HepG2 (cell line): ENCODE data around the gene FRMPD2. TPM values are rescaled to one million over a fixed set of nuclear protein-coding genes. Genes with fewer than 3 reads are reported as not detected.

Source experiments
- ATAC-seq: fragments of 200-7000 bp; cut with Tn5 transposase; 3 replicates; pipeline ENCODE4 v1.9.1; 2020; ENCODE audit warnings: mild to moderate bottlenecking, moderate library complexity
- BruUV-seq: library from RNA; stranded (reverse); fragments of 400-500 nt; replicated peaks from 2 replicates; lab custom pipeline; 2021; lab: Mats Ljungman, UMichigan
- CTCF ChIA-PET: fragments of 300-600 bp; formaldehyde crosslinking; extraction: SDS; loops from one replicate; lab custom pipeline; 2021; ENCODE audit warnings: low total read pairs, inconsistent platforms, low intra/inter-chr PET ratio; lab: Yijun Ruan, JAX
- POLR2A ChIA-PET: fragments of 350-600 bp; sonication (Branson Sonifier 250); formaldehyde crosslinking; loops from one replicate; lab custom pipeline; 2020; ENCODE audit warnings: antibody characterized with exemption, inconsistent platforms; lab: Yijun Ruan, JAX
- DNase-seq: peaks from one replicate; pipeline ENCODE4 v3.0.0-alpha.2; 2015; ENCODE audit warnings: low spot score
- FAIRE-seq: peaks from 3 replicates; lab custom pipeline; 2011; peaks lifted over from hg19 to GRCh38; lab: Jason Lieb, UNC
- H2AFZ ChIP-seq: one replicate; pipeline ENCODE4 v1.6.1; 2011; ENCODE audit warnings: low read length, inconsistent platforms
- H3K27ac ChIP-seq: fragments of 300-600 bp; 3 replicates; pipeline ENCODE4 v1.8.0; 2011; ENCODE audit warnings: mixed run types, mild to moderate bottlenecking, mixed read lengths, low read length, inconsistent platforms; ENCODE audit not compliant: insufficient read depth; ENCODE audit errors: extremely low read length
- H3K27me3 ChIP-seq, 2 experiments: fragments of 200-600 bp in 1 of 2; 2 replicates in 1 of 2; 3 replicates in 1 of 2; pipeline versions ENCODE4 v1.6.0 to v1.8.0; 2011; ENCODE audit warnings: low read length in 2 of 2, mild to moderate bottlenecking in 2 of 2, moderate library complexity in 2 of 2, inconsistent platforms in 1 of 2; ENCODE audit not compliant: insufficient read depth in 2 of 2, control insufficient read depth in 1 of 2
- H3K36me3 ChIP-seq, 2 experiments: fragments of 200-600 bp in 1 of 2; replicated peaks in 1 of 2; 2 replicates in 1 of 2; 3 replicates in 1 of 2; pipeline versions ENCODE4 v1.5.1 to v1.8.0; 2011; ENCODE audit warnings: low read length in 2 of 2, inconsistent platforms in 1 of 2; ENCODE audit not compliant: insufficient read depth in 2 of 2, control insufficient read depth in 1 of 2
- H3K4me1 ChIP-seq: 2 replicates; pipeline ENCODE4 v1.5.1; 2012; ENCODE audit warnings: low read length, inconsistent platforms; ENCODE audit not compliant: insufficient read depth
- H3K4me2 ChIP-seq: 2 replicates; pipeline ENCODE4 v1.6.0; 2011; ENCODE audit warnings: low read depth, low read length, inconsistent platforms
- H3K4me3 ChIP-seq, 3 experiments: fragments of 200-600 bp in 1 of 3; sonication (generic), shearing (Covaris generic) in 1 of 3; replicated peaks in 1 of 3; 2 replicates each; pipeline ENCODE4 v1.5.1; 2011 to 2016; ENCODE audit warnings: low read length in 3 of 3, inconsistent platforms in 2 of 3, low read depth in 2 of 3, mild to moderate bottlenecking in 2 of 3, control low read depth in 1 of 3, mixed read lengths in 1 of 3; ENCODE audit not compliant: insufficient read depth in 1 of 3
- H3K79me2 ChIP-seq: one replicate; pipeline ENCODE4 v1.6.1; 2011; ENCODE audit warnings: low read length, inconsistent platforms; ENCODE audit not compliant: insufficient read depth
- H3K9ac ChIP-seq: 2 replicates; pipeline ENCODE4 v1.6.0; 2011; ENCODE audit warnings: mild to moderate bottlenecking, low read depth, low read length, inconsistent platforms; ENCODE audit not compliant: insufficient read depth
- H3K9me3 ChIP-seq: 2 replicates; pipeline ENCODE4 v1.5.1; 2012; ENCODE audit warnings: mild to moderate bottlenecking, low read length
- H4K20me1 ChIP-seq: 2 replicates; pipeline ENCODE4 v1.6.0; 2011; ENCODE audit warnings: inconsistent platforms, mild to moderate bottlenecking, low read length, moderate library complexity; ENCODE audit not compliant: insufficient read depth
- ARID2 ChIP-seq: sonication (generic); formaldehyde crosslinking; IDR thresholded peaks from 2 replicates; pipeline ENCODE4 v1.8.1; 2022; ENCODE audit warnings: mild to moderate bottlenecking, missing genetic modification reagents, borderline replicate concordance
- HMGXB3 ChIP-seq: sonication (generic); formaldehyde crosslinking; IDR thresholded peaks from 2 replicates; pipeline ENCODE4 v1.4.0; 2020; ENCODE audit warnings: missing genetic modification reagents, borderline replicate concordance
- KDM5A ChIP-seq: fragments of 200-600 bp; sonication (generic); IDR thresholded peaks from 2 replicates; pipeline ENCODE4 v1.7.0; 2018; ENCODE audit warnings: antibody characterized with exemption, mild to moderate bottlenecking, low read length, borderline replicate concordance
- NFE2L2 ChIP-seq: fragments of 150-350 bp; IDR thresholded peaks from 2 replicates; pipeline ENCODE4 v1.6.1; 2014; ENCODE audit warnings: low read length
- NKX3-1 ChIP-seq: sonication (generic); formaldehyde crosslinking; IDR thresholded peaks from 2 replicates; pipeline ENCODE4 v1.5.0; 2020; ENCODE audit warnings: missing genetic modification reagents
- SMC3 ChIP-seq: IDR thresholded peaks from 2 replicates; pipeline ENCODE4 v1.6.1; 2011; ENCODE audit warnings: low read length, improper control_type of control experiment
- TBX2 ChIP-seq: sonication (generic); formaldehyde crosslinking; IDR thresholded peaks from 2 replicates; pipeline ENCODE4 v1.5.0; 2020; ENCODE audit warnings: missing genetic modification reagents, mild to moderate bottlenecking, borderline replicate concordance
- ZBTB42 ChIP-seq: sonication (generic); formaldehyde crosslinking; IDR thresholded peaks from 2 replicates; pipeline ENCODE4 v1.5.0; 2020; ENCODE audit warnings: mild to moderate bottlenecking, missing genetic modification reagents
- ZNF121 ChIP-seq: sonication (generic); formaldehyde crosslinking; IDR thresholded peaks from 2 replicates; pipeline ENCODE4 v1.5.0; 2020; ENCODE audit warnings: mild to moderate bottlenecking, missing genetic modification reagents
- ZNF143 ChIP-seq: sonication (generic); formaldehyde crosslinking; IDR thresholded peaks from 2 replicates; pipeline ENCODE4 v1.4.0; 2020; ENCODE audit warnings: missing genetic modification reagents
- ZNF503 ChIP-seq: sonication (generic); formaldehyde crosslinking; IDR thresholded peaks from 2 replicates; pipeline ENCODE4 v1.4.0; 2020; ENCODE audit warnings: missing genetic modification reagents
- ZNF607 ChIP-seq: sonication (generic); formaldehyde crosslinking; IDR thresholded peaks from 2 replicates; pipeline ENCODE4 v1.5.1; 2020; ENCODE audit warnings: missing genetic modification reagents, mild to moderate bottlenecking, borderline replicate concordance
- ZNF790 ChIP-seq: sonication (generic); formaldehyde crosslinking; IDR thresholded peaks from 2 replicates; pipeline ENCODE4 v1.8.0; 2022; ENCODE audit warnings: missing genetic modification reagents, mild to moderate bottlenecking, borderline replicate concordance
- WGBS: methylation state at CpG from one replicate; pipeline ENCODE4 v1.1.6; 2017; ENCODE audit warnings: low lambda C conversion rate; 5-methylcytosine and 5-hydroxymethylcytosine counted together
- in situ Hi-C: cut with HindIII; loops from 2 replicates; pipeline ENCODE4 v1.10.0; 2017; ENCODE audit warnings: low pct_unique_long_range_greater_than_20kb; ENCODE audit not compliant: extremely low pct_ligation_motif_present
- intact Hi-C: fragments of 100-400 bp; cut with micrococcal nuclease; formaldehyde crosslinking; loops from one replicate; pipeline ENCODE4 v1.10.0; 2022; ENCODE audit not compliant: unreplicated experiment
- polyA plus RNA-seq, 8 experiments: library from polyadenylated mRNA; depleted of rRNA in 3 of 8; stranded (reverse) in 7 of 8; unstranded in 1 of 8; fragments of >200 nt; fragmentation: Illumina TruSeq in 4 of 8; extraction: Trizol in 4 of 8; gene quantifications; 2 replicates each; pipeline versions ENCODE4 v1.2.1 to v1.2.3, GENCODE V29; 2011 to 2016; ENCODE audit warnings: low read depth in 4 of 8, missing spikeins in 1 of 8, mixed read lengths in 1 of 8; ENCODE audit not compliant: insufficient read depth in 1 of 8
- total RNA-seq, 5 experiments: library from RNA; depleted of rRNA; stranded (reverse); fragments of >200 nt; fragmentation: Illumina TruSeq; extraction: Trizol; gene quantifications; 2 replicates each; pipeline ENCODE4 v1.2.3, GENCODE V29; 2016; ENCODE audit warnings: low read depth in 1 of 5

FRMPD2 gene
- total and polyA plus RNA-seq, 2 of the 13 experiments (the other 11 are each of a cell fraction or from before 2014, with no cell fraction given), result 0.45 to 1.3 TPM

- TF ChIP-seq ARID2 (CRISPR knock-in tag), result no peak
- no peak for TF ChIP-seq SMC3
- peak; percentile 37; the same call in 1 of the 2 replicates for TF ChIP-seq KDM5A
- 0 out of 2 replicates have a peak, but pooled peaks have one; percentile 5 for TF ChIP-seq TBX2 (CRISPR knock-in tag)
Measured at GRCh38 chr10:48306870-48307710, 32.6 kb upstream of the FRMPD2 start (continued).

- intact Hi-C loops, result no loop called here
- FAIRE-seq (no peak), DNase-seq (peak; percentile 83), ATAC-seq (peak; percentile 89)
- peak within 1 kb of the TSS; percentile 85 for H3K9ac ChIP-seq
- H4K20me1 ChIP-seq, result peaks cover 23% of the 10 kb centered on the region
- 5% methylated on average over 4 of the region's 86 CpGs for WGBS
- ChIA-PET POLR2A (interaction anchor here (0.7 kb wide), 1 partner anchor 16 kb away, joined by 3 read pairs; no protein-coding TSS in a partner anchor), CTCF (no interaction called here)
- peak within 1 kb of the TSS; percentile 82 to 95 (median 83) for H3K4me3 ChIP-seq
- H3K27ac ChIP-seq, result peak within 1 kb of the TSS; percentile 87
- no peaks in the 10 kb centered on the region for H3K36me3 ChIP-seq
- H3K4me2 ChIP-seq, result peak within 1 kb of the TSS; percentile 78
- in situ Hi-C loops, result no loop called here
- peaks cover 32% of the 10 kb centered on the region for H3K79me2 ChIP-seq
- no peaks in the 10 kb centered on the region; a peak in 2 of 5 replicates for H3K27me3 ChIP-seq
- H3K9me3 ChIP-seq, result no peaks in the 10 kb centered on the region
- no TSS peak for BruUV-seq
- H2AFZ ChIP-seq, result peak within 1 kb of the TSS; percentile 59
- peaks cover 30% of the 10 kb centered on the region for H3K4me1 ChIP-seq
- TF ChIP-seq ZBTB42 (CRISPR knock-in tag) (no peak), ZNF790 (CRISPR knock-in tag) (peak; percentile 87; the same call in 1 of the 2 replicates), NFE2L2 (no peak), ZNF143 (peak; percentile 48; the same call in 1 of the 2 replicates), ZNF503 (CRISPR knock-in tag) (no peak; the same call in 1 of the 2 replicates), ZNF121 (CRISPR knock-in tag) (no peak), ZNF607 (CRISPR knock-in tag) (peak; percentile 93), NKX3-1 (CRISPR knock-in tag) (no peak), HMGXB3 (CRISPR knock-in tag) (no peak)
Measured at GRCh38 chr10:48306265-48306869, 31.9 kb upstream of the FRMPD2 start, which contains the start of gene MAPK8. MAPK8 (plus strand) TSS chr10:48306677; CDS start chr10:48401661, 94,984 bp downstream.
